ENCODE measurements around the gene ZSWIM4. TPM values are rescaled to one million over a fixed set of nuclear protein-coding genes. Genes with fewer than 3 reads are reported as not detected.

The ZSWIM4 gene
- total and polyA plus RNA-seq, 2 of the 4 experiments (the other 2 are of a cell fraction), result 2.2 to 6.2 TPM

- peak overlapping the region; percentile 85 for H3K9ac ChIP-seq (ENCODE audit: low read depth, low read length)
- intact Hi-C loops (cut with micrococcal nuclease), result no loop called here
- peak overlapping the region; percentile 43; the same call in 1 of the 2 replicates for H4K91ac ChIP-seq (ENCODE audit: insufficient read depth, low read depth, low read length)
- H3K27ac ChIP-seq (ENCODE audit: insufficient read depth, low read length), result peak overlapping the region; percentile 72
- H3K4me2 ChIP-seq (ENCODE audit: low read depth, low read length), result peak overlapping the region; percentile 94
- TF ChIP-seq MXI1 (IDR thresholded peaks at IDR 0.05; ENCODE audit: borderline replicate concordance, low read depth, low read length) (peak; percentile 41; the same call in 1 of the 2 replicates), CHD1 (IDR thresholded peaks at IDR 0.05; ENCODE audit: low read depth, low read length) (no peak), CTCF (conservative IDR thresholded peaks at IDR 0.05; ENCODE audit: low read depth, low read length) (no peak), RCOR1 (IDR thresholded peaks at IDR 0.05; ENCODE audit: insufficient replicate concordance, low read length) (no peak), MAZ (IDR thresholded peaks at IDR 0.05; ENCODE audit: borderline replicate concordance, low read depth, low read length) (no peak), NFE2L2 (IDR thresholded peaks at IDR 0.05; ENCODE audit: low read depth, low read length) (no peak)
- peak; percentile 62 for ATAC-seq (ENCODE audit: low read depth)
- no peak overlapping the region for H2BK15ac ChIP-seq (ENCODE audit: low read depth, low read length)
- DNase-seq, result no peak
- H4K5ac ChIP-seq (ENCODE audit: low read depth, low read length), result no peak overlapping the region
- no peaks in the 10 kb centered on the region for H3K9me3 ChIP-seq (ENCODE audit: control insufficient read depth, insufficient read depth, low read length)
- peaks cover 18 to 45% of the 10 kb centered on the region in 2 experiments for H3K79me1 ChIP-seq (ENCODE audit: low read depth in 1 of 2, low read length in 2 of 2)
- peak overlapping the region in 1 of 2 experiments; percentile 48; a peak in 2 of 4 replicates for H4K8ac ChIP-seq (ENCODE audit: low read depth in 2 of 2, low read length in 2 of 2)
- peak overlapping the region; percentile 64 for H3K4ac ChIP-seq (ENCODE audit: low read depth, low read length)
- peak overlapping the region; percentile 26; the same call in 1 of the 2 replicates for H3K56ac ChIP-seq (ENCODE audit: extremely low read depth, insufficient read depth, low read length)
- peak overlapping the region; percentile 10 for H2AK9ac ChIP-seq (replicated peaks; ENCODE audit: low read depth, low read length, poor library complexity)
- peaks cover 7% of the 10 kb centered on the region for H3K4me1 ChIP-seq (ENCODE audit: control insufficient read depth, insufficient read depth, low read length)
- POLR2A ChIA-PET (ENCODE audit: unreplicated experiment), result interaction anchor here (1.1 kb wide), 1 partner anchor 10 kb away, joined by 6 read pairs; the partner anchor contains the start of gene C19orf53
- H2BK5ac ChIP-seq (ENCODE audit: low read depth, low read length, poor library complexity, severe bottlenecking), result peak overlapping the region; percentile 17
- peak overlapping the region; percentile 90 for H2AFZ ChIP-seq (replicated peaks; ENCODE audit: low read length, poor library complexity)
- no peak overlapping the region for H2BK20ac ChIP-seq (ENCODE audit: low read depth, low read length)
- H3K27me3 ChIP-seq (ENCODE audit: control insufficient read depth, insufficient read depth, low read length), result no peaks in the 10 kb centered on the region
- 2% methylated on average over 28 of the region's 48 CpGs; no CpG with 5 or more reads in 1 of the 2 experiments for WGBS, 2 experiments (ENCODE audit: extremely low coverage in 2 of 2, insufficient read length in 1 of 2)
- peak overlapping the region; percentile 59 for H2AK5ac ChIP-seq (ENCODE audit: low read depth, low read length)
- H4K20me1 ChIP-seq (ENCODE audit: insufficient read depth, low read length), result 0 out of 2 replicates have a peak, but pooled peaks cover 8% of the 10 kb centered on the region
- no peaks in the 10 kb centered on the region; the same call in 1 of the 2 replicates for H3K9me1 ChIP-seq (ENCODE audit: insufficient read depth, low read length)
- dilution Hi-C loops (cut with HindIII; ENCODE audit: low sequenced_read_pairs, unreplicated experiment), result no loop called here
- BruUV-seq (replicated peaks), result no TSS peak
- H3K14ac ChIP-seq (replicated peaks; ENCODE audit: low read depth, low read length), result peak overlapping the region; percentile 66
- peak overlapping the region; percentile 99 for H3K4me3 ChIP-seq (ENCODE audit: insufficient read depth, low read depth, low read length)
- H3K18ac ChIP-seq (ENCODE audit: low read depth, low read length), result no peak overlapping the region
- in situ Hi-C loops (cut with MboI; ENCODE audit: low sequenced_read_pairs), result loop anchor here (25.0 kb wide), 1 partner anchor 322 kb away; the partner anchor contains the start of genes C19orf67 and SAMD1
- peak overlapping the region; percentile 72 for H3K23ac ChIP-seq (ENCODE audit: low read depth, low read length)
- CTCF ChIA-PET, result no interaction called here
- peaks cover 49% of the 10 kb centered on the region for H3K36me3 ChIP-seq (ENCODE audit: control insufficient read depth, insufficient read depth, low read length)
- no peak overlapping the region for H2BK120ac ChIP-seq (ENCODE audit: low read depth, low read length)
Observed at GRCh38 chr19:13764821-13765394, 30.3 kb upstream of the ZSWIM4 start.
